HG03457 (cell line): Measurements from ENCODE around the gene REPS2.

Source experiments
- ATAC-seq: cut with Tn5 transposase; IDR thresholded peaks from one replicate; pipeline ENCODE4 v1.9.1; 2021; ENCODE audit warnings: moderate number of reproducible peaks; ENCODE audit not compliant: unreplicated experiment

REPS2 gene

GRCh38 chrX:16997313-16997712, 50.9 kb downstream of the REPS2 start:
- ATAC-seq, result no peak

- no peak for ATAC-seq
Measured at GRCh38 chrX:16999275-16999674, 52.8 kb downstream of the REPS2 start.

GRCh38 chrX:17000751-17001150, 54.3 kb downstream of the REPS2 start:
- ATAC-seq, result no peak

GRCh38 chrX:17005712-17006368, 59.4 kb downstream of the REPS2 start:
- no peak for ATAC-seq

- ATAC-seq, result no peak
Measured at GRCh38 chrX:17007134-17007768, 60.8 kb downstream of the REPS2 start.

GRCh38 chrX:17009856-17010625, 63.6 kb downstream of the REPS2 start:
- ATAC-seq, result no peak

GRCh38 chrX:17012465-17012864, 66.0 kb downstream of the REPS2 start:
- ATAC-seq, result no peak

- ATAC-seq, result no peak
Measured at GRCh38 chrX:17014216-17014615, 67.8 kb downstream of the REPS2 start.

GRCh38 chrX:17017134-17017533, 70.7 kb downstream of the REPS2 start:
- no peak for ATAC-seq

- no peak for ATAC-seq
Measured at GRCh38 chrX:17020356-17020755, 73.9 kb downstream of the REPS2 start.

- ATAC-seq, result no peak
Measured at GRCh38 chrX:17020851-17021821, 74.7 kb downstream of the REPS2 start.

GRCh38 chrX:17021851-17022604, 75.6 kb downstream of the REPS2 start:
- no peak for ATAC-seq

GRCh38 chrX:17023661-17024060, 77.2 kb downstream of the REPS2 start:
- ATAC-seq, result no peak

- ATAC-seq, result no peak
Measured at GRCh38 chrX:17024886-17025285, 78.4 kb downstream of the REPS2 start.

- ATAC-seq, result no peak
Measured at GRCh38 chrX:17025621-17026302, 79.3 kb downstream of the REPS2 start.

GRCh38 chrX:17027931-17028330, 81.5 kb downstream of the REPS2 start:
- no peak for ATAC-seq

GRCh38 chrX:17028356-17028755, 81.9 kb downstream of the REPS2 start:
- no peak for ATAC-seq

GRCh38 chrX:17030092-17030491, 83.6 kb downstream of the REPS2 start:
- ATAC-seq, result no peak

- ATAC-seq, result no peak
Measured at GRCh38 chrX:17030580-17031270, 84.3 kb downstream of the REPS2 start.
